ENCODE results near the gene BAZ1A.
"Not testable (repeated sequence)": the region's sequence is repeated elsewhere in the genome, so short reads cannot be mapped to it uniquely, and the experiment has no call there.

BAZ1A gene

DNA sequence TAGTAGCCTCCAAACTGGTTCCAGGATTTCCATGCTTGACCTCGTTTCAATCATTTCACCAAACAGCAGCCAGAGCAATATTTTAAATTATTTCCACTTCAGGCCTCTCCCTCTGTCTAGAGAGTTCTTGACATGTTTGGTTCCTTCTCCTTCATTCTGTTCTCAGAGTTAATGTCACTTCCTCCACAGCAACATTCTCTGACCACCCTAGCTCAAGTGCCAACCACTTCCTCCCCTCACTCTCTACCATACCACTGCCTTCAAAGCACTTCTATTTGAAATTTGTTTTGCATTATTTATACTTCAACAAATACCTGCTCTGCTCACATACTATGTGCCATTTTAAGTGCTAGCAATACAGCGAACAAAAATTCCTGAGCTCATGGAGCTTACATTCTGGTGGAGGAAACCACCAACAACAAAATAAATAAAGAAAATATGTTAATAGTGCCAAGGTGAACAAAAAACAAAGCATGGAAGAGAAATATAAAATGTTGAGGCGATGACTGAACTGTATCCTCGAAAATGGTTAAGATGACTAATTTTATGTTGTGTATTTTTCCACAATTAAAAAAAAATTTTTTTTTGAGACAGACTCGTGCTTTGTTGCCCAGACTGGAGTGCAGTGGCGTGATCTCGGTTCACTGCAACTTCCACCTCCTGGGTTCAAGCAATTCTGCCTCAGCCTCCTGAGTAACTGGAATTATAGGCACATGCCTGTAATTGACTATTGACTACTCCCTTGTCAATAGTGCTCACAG lies 17.3 kb downstream of the BAZ1A start:
- no peak for DNase-seq

DNA sequence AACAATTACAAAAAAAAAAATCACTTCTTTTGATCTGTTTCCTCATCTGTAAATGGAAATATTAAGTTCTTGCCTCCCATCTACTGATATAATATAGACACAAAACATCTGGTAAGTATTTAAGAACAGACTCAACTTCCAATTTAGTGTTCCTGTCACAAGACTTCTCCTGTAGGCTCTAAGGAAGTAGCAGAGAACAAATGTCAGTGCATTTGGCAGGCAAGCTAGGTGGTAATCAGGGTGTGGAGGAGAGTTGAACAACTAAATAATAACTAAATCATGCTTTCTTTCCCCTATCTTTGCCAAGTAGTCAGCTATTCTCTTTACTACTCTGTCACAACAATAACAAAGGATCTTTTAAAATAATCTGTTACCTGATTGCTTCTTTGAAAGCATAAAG lies 22.1 kb downstream of the BAZ1A start:
- DNase-seq = no peak

DNA sequence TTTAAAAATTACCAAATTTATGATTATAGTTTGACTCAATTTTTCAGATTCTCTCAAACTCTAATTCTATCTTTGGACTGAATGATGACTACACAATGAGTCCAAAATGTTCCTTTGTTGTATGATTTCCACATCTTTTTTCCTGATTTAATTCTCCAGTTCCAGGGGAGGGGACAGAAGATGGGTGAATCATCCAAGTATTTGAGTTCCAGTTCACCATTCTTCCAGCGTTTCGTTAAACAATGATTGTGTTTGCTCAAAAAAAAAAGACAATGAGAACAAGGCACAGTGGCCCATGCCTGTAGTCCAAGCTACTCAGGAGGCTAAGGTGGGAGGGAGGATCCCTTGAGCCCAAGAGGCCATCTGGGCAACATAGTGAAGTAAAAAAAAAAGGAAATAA lies 23.8 kb downstream of the BAZ1A start:
- DNase-seq = peak; percentile 86

DNA sequence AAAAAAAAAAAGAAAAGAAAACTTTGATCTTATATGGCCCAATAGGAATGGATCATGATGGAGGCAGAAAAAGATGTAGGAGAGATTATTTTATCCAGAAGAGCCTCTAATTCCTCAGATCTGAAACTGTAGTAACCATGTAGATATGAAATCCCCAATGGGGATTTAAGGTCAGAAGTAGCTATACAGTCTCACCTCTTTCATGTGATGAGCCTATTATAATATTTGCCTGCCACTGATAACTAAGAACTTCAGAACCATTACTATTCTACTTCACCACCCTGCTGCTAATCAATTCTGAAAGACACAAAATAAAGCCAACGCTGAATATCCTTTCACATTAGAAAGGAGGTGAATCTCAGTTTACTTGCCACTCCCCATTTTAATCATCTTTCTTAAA lies 29.3 kb downstream of the BAZ1A start:
- DNase-seq = no peak

DNA sequence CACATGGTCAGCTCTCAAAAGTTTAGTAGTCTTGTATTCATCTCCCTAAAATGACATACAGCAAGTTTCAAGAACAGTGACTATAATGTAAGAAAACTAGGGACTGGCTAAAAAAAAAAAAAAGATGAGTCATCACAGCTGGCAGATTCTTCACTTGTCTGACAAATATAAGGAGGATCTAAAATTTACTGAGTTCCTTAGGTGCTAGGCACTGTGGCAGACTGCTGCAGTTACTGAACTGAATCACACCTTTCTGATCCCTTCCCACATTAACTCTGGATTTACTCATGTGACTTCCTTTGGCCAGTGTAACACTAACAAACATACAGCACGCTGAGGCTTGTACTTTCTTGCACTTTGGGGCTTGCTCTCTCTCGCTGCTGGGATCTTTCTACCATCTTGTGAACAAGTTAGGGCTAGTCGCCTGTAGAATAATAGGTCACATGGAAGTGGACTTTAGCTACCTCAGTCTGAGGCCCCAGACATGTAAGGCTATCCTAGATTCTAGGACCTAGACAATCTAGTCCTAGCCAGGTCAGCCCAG lies 32.1 kb downstream of the BAZ1A start:
- DNase-seq = peak; percentile 74

DNA sequence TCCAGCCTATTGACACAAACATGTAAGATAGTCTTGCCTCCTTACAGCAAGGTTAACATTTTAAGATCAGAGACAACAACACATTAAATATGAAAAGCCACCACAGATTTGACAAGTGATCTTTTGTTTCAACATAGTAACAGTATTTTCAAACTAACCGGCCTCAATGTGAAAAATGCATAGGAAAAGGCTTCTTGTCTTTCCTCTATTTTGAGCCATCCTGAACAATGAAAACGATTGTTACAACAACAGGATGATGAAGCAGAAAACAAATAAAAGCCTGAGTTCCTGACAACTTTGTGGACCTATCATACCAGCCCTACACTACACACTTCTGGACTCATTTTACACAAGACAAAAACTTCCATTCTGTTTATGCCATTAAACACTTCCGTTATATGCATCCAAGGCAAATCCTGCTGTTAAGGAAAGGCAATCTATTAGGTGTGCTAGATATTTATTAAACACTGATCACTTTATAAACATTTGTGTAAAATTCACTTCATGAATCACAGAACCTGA lies 37.3 kb downstream of the BAZ1A start:
- no peak for DNase-seq

DNA sequence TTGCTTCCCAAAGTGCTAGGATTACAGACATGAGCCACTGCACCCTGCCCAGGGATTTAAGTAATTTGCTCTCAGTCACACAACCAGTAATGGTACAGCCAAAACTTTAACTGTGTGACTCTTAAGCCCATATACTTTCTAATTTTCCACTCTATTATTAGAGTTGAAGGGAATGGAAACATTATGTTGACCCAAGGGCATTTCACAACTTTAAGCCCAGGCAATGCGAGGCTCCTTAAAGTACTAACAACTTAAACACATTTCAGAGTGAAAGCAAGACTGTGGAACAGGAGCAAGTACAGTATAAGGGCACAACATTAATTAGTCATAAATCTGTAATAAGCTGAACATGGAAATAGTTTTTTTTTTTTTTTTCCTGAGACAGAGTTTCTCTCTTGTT lies 39.8 kb downstream of the BAZ1A start:
- no peak for DNase-seq

DNA sequence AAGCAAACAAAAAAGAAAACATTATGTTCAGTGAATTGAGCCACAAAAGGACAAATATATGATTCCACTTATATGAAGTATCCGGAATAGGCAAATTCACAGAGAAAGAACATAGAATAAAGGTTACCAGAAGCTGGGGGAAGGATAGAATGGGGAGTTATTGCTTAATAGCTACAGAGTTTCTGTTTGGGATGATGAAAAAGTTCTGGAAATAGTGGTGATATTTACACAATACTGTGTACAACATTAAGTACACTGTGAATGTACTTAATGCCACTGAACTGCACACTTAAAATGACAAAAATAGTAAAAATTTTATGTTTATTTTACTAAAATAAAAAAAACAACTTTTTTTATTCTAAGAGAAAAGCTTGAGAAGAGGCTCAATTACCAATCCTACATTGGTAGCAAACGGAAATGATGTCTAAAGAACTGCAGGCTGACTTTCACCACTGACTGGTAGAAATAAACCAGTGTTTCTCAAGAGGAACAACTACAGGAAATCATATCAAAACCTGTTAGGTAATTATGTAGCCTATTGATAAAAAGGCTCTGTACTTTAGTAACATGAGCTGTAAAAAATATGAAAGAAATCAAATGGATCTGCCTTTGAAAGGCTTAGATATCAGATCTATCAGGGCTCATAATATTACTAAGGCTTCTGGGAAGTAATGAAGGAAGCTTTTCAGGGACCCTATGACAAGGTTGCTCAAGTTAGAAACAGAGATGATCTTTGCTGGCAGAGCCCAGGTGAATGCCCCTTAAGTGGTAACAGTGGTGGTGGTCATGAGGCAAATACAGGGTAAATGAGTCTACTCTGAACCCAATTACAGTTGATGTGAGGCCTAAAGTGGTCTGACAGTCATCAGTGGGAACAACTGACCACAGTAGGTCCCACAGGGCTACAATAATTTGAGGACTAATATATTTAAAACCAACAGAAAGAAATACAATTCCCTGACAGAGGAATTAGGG lies 41.3 kb downstream of the BAZ1A start:
- peak; percentile 2 for DNase-seq

DNA sequence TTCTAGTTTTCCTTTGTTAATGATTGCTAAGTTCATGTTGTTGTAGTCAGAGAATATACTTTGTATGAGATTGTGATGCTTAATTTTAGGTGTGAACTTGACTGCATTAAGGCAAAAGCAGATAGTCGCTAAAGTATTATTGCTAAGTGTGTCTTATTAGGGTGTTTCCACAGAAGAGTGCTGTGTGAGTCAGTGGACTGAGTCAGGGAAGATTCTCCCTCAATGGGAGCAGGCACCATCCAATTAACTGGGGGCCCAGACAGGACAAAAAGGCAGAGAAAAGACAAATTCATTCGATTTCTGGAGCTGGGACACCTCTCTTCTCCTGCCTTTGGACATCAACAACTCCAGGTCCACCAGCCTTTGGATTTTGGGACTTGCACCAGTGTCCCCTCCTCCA lies 48.5 kb downstream of the BAZ1A start:
- DNase-seq = peak; percentile 62

DNA sequence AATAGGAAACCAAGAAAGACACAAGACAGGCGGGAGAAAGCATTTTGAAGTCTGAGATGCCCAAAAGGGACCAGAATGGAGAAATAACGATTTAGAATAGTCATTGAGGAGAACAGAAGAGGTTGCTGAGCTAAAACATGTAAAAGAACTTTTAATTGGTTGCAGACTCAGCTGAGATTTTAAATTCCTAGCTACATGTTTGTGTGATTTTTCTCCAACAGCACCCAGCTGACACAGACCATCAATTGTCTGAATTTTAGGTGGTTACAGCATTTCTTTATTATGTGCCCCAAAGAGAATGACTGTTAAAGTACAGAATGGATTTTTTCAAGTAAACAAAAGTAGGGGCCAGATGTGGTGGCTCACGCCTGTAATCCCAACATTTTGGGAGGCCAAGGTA lies 50.3 kb downstream of the BAZ1A start:
- DNase-seq = no peak

DNA sequence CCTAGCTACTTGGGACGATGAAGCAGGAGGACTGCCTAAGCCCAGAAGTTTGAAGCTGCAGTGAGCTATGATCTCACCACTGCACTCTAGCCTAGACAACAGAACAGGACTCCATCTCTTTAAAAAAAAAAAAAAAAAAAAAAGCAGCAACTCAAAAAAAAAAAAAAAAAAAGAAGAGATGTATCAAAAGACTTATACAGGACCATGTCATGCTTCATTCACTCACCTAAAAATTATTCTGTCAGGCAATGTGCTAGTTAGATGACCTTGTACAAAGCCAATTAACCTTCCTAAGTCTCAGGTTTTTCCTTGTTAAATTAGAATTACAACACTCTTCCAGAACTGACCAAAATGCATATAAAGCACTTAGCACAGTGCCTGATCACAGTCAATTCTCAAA lies 50.9 kb downstream of the BAZ1A start:
- no peak for DNase-seq

DNA sequence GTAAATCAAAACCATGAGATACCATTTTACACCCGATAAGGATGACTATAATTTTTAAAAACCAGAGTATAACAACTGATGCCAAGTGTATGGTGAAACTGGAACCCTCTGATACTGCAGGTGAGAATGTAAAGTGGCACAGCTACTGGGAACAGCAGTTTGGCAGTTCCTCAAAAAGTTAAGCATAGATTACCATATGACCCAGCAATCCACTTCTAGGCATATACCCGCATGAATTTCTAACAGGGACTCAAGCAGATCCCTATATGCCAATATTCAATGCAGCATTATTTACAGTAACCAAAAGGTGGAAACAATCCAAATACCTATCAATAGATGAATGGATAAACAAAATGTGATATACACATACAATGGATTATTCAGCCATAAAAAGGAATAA lies 57.4 kb downstream of the BAZ1A start:
- no peak for DNase-seq

DNA sequence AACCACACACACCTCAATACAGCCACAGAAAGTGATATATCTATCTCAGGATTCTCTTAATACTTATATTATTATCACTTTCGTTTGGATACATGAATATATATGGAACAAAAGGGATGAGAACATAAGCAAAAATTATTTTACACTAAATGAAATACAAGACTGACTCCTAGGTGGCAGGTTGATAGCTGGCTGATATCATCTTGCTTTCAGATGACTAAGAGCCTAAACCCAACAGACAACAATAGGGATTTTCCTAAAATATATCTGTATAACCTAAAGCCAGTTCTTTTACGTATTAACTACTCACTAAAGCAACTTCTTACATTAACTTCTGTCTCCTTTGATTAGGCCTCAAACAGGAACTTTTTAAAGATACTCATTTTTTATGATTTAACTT lies 65.1 kb downstream of the BAZ1A start:
- DNase-seq = no peak

DNA sequence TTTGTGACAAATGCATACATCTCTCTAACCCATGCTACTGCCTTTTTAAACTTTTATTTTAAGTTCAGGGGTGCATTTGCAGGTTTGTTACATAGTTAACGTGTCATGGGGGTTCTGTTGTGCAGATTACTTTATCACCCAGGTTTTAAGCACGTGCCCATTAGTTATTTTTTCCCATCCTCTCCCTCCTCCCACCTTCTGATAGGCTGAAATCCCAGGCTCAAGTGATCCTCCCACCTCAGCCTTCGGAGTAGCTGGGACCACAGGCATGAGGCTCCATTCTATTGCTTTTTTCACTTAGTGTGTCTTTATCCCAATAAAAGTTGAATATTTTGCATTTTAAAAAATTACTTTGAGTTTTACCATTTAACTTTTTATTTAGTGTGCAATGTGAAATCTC lies 68.9 kb downstream of the BAZ1A start:
- DNase-seq = no peak

DNA sequence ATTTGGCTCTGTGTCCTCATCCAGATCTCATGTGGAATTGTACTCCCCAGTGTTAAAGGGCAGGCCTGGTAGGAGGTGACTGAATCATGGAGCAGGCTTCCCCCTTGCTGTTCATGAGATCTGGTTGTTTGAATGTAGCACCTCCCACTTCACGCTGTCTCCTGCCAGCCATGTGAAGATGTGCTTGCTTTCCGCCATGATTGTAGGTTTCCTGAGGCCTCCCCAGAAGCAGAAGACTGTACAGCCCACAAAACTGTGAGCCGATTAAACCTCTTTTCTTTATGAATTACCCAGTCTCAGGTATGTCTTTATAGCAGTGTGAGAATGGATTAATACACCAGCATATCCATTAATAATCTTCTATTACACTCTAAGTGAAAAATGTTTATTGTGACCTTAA lies 70.2 kb downstream of the BAZ1A start:
- DNase-seq = no peak

DNA sequence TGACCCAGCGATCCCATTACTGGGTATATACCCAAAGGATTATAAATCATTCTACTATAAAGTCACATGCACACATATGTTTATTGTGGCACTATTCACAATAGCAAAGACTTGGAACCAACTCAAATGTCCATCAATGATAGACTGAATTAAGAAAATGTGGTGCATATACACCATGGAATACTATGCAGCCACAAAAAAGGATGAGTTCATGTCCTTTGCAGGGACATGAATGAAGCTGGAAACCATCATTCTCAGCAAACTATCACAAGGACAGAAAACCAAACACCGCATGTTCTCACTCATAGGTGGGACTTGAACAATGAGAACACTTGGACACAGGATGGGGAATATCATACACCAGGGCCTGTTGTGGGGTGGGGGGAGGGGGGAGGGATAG lies 76.3 kb downstream of the BAZ1A start:
- DNase-seq = not testable (repeated sequence)

DNA sequence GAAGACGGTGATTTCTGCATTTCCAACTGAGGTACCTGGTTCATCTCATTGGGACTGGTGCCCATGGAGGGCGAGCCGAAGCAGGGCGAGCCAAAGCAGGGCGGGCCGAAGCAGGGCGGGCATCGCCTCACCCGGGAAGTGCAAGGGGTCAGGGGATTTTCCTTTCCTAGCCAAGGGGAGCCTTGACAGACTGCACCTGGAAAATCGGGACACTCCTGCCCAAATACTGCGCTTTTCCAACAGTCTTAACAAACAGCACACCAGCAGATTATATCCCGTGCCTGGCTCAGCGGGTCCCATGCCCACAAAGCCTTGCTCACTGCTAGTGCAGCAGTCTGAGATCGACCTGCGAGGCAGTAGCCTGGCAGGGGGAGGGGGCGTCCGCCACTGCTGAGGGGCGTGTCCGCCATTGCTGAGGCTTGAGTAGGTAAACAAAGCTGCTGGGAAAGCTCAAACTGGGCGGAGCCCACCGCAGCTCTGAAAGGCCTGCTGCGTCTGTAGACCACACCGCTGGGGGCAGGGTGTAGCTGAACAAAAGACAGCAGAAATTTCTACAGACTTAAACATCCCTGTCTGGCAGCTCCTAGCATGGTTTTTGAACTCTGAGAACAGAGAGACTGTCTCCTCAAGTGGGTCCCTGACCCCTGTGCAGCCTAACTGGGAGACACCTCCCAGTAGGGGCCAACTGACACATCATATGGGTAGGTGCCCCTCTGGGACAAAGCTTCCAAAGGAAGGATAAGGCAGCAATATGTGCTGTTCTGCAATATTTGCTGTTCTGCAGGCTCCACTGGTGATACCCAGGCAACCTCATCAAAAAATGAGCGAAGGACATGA lies 77.2 kb downstream of the BAZ1A start:
- DNase-seq = no peak

DNA sequence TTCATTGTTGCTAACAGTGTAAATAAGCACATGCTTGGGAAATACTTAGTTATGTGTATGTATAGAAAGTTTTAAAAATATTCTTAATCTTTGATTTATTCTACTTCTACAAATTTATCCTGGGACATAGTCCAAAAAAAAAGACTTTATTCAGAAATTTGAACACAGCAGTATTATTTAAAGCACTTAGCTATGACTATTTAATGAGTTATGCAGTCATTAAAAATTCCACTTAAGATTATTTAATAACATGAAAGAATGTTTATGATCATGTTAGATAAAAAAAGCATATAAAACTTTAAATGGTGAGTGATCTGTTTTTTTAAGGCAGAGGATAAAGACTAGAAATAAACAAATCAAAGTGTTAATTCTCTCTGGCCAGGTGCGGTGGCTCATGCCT lies 78.3 kb downstream of the BAZ1A start:
- no peak for DNase-seq

DNA sequence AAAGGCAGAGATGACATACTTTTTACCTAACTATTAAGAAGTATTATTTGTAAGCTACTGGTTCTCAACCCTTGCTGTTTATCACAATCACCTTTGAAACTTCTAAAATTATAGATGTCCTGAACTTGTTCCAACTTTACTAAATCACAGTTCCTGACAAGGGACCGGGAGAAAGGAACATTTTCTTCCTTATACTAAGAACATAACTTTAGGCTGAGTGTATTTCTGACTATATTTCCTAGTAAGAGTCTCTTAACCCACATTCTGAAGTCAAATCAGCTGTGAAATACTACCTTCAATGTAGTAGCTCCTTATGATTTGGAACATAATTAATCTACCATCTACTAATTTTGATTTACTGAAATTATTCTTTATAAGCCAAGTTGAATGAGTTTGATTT lies 80.2 kb downstream of the BAZ1A start:
- peak; percentile 57 for DNase-seq

DNA sequence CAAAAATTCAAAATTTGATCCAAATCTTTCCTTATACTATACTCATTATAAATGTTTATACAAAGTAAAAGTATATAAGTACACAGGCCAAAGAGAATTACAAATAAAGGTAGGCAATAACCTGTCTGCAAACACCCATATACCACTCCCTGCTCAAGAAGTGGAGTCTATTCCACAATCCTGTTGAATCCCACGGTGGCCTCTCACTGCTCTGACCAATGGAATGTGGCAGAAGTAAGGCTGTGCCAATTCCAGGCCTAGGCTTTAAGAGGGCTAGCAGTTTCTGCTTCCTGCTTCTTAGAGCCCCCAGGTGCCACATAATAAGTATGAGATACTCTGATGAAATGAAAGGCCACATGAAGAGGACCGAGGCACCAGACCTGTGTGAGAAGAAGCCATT lies 80.9 kb downstream of the BAZ1A start:
- DNase-seq = no peak

DNA sequence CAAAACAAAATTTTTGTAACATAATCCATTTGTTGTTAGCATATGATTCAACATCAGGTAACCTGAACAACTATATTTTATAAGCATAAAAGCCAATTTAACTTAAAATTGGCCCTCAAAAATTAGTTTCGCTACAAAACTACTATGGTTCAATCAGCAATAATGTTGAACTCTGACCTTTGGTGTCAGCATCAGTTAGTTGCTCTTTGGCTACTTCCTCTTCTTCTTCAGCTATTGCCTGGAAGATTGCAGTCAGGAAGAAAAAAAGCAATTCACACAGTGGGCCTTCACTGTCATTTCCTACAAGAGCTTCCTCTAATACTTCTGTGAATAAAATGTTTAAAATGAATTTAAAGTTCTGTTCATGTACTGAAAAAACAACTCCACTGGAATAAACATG lies 82.6 kb downstream of the BAZ1A start:
- no peak for DNase-seq

DNA sequence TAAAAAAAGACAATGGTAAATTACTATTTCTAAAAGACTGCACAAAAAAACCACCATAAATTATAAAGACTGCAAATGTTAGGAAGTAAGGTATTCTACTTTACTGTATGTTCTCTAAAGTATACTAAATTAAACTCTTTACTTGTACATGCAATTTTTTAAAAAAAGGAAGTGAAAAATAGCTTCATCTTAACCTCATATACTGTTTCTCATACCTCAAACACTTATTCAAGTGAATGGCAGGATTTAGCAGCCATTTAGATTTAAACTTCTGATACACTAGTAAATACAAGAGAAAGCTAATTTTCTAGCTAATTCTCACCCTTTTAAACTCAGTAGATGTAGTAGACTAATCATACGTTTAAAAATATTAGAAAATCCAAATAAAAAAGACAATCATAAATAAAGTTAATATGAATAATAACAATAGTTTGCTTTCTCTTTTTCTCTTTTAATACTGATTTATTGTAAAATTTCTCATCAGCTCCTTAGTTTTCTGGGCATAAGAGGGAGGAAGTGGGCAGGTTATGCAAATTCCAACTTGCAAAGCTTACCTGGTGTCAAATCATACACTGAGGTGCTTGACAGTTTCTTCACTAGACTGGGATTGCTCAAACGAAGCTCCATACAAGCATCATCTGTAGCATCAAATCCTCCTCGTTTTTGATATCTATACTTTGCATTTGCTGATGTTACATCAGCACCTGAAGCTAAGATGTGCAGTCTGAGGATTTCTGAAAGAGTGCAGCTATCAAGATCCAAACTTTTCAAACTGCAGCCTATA lies 89.7 kb downstream of the BAZ1A start:
- no peak for DNase-seq

Data from HCEC 1CT (cell line).